HepG2 (cell line): Measurements from ENCODE around the gene BMP2K. TPM values are rescaled to one million over a fixed set of nuclear protein-coding genes. Genes with fewer than 3 reads are reported as not detected.

Experiments
- ATF7-NPFF ChIP-seq: sonication (generic); formaldehyde crosslinking; IDR thresholded peaks from 2 replicates; pipeline ENCODE4 v1.8.1; 2023; ENCODE audit warnings: mild to moderate bottlenecking, low read depth, missing genetic modification reagents, moderate library complexity
- CHD2 ChIP-seq: IDR thresholded peaks from 2 replicates; pipeline ENCODE4 v1.6.1; 2011; ENCODE audit warnings: low read depth, low read length, improper control_type of control experiment
- CSRNP2 ChIP-seq: sonication (generic); formaldehyde crosslinking; conservative IDR thresholded peaks from 2 replicates; pipeline ENCODE4 v1.8.0; 2022; ENCODE audit warnings: low read depth, missing genetic modification reagents
- EP300 ChIP-seq, 3 experiments: sonication (generic) in 1 of 3; formaldehyde crosslinking in 1 of 3; IDR thresholded peaks; 2 replicates each; pipeline versions ENCODE4 v1.5.1 to v1.6.1; 2011 to 2020; ENCODE audit warnings: low read depth in 2 of 3, low read length in 2 of 3, borderline replicate concordance in 1 of 3, improper control_type of control experiment in 1 of 3, mild to moderate bottlenecking in 1 of 3, missing genetic modification reagents in 1 of 3, moderate library complexity in 1 of 3
- KLF11 ChIP-seq: IDR thresholded peaks from 2 replicates; pipeline ENCODE4 v1.6.1; 2016; ENCODE audit warnings: missing compliant biosample characterization
- MEIS1 ChIP-seq: sonication (generic); formaldehyde crosslinking; IDR thresholded peaks from 2 replicates; pipeline ENCODE4 v1.9.0; 2021; ENCODE audit warnings: mild to moderate bottlenecking, missing genetic modification reagents, moderate library complexity, borderline replicate concordance
- MTF1 ChIP-seq: sonication (generic); formaldehyde crosslinking; IDR thresholded peaks from 2 replicates; pipeline ENCODE4 v1.5.0; 2020; ENCODE audit warnings: missing genetic modification reagents
- NFIC ChIP-seq: IDR thresholded peaks from 2 replicates; pipeline ENCODE4 v1.6.1; 2012; ENCODE audit warnings: mild to moderate bottlenecking, low read length, inconsistent platforms
- NFKBIZ ChIP-seq: IDR thresholded peaks from 2 replicates; pipeline ENCODE4 v1.6.1; 2018; ENCODE audit warnings: missing genetic modification reagents, missing compliant biosample characterization
- PBX2 ChIP-seq: IDR thresholded peaks from 2 replicates; pipeline ENCODE4 v1.6.1; 2016; ENCODE audit warnings: control low read depth
- PHF20 ChIP-seq: sonication (generic); formaldehyde crosslinking; IDR thresholded peaks from 2 replicates; pipeline ENCODE4 v1.5.0; 2020; ENCODE audit warnings: mild to moderate bottlenecking, missing genetic modification reagents
- SAP130 ChIP-seq: IDR thresholded peaks from 2 replicates; pipeline ENCODE4 v1.6.1; 2016; ENCODE audit warnings: low read depth
- SNRNP70 ChIP-seq: fragments of 200-400 bp; formaldehyde crosslinking; IDR thresholded peaks from 2 replicates; pipeline ENCODE4 v1.6.1; 2017; ENCODE audit warnings: mild to moderate bottlenecking, low read depth, low read length, moderate library complexity
- SP4 ChIP-seq: sonication (generic); formaldehyde crosslinking; IDR thresholded peaks from 2 replicates; pipeline ENCODE4 v1.8.1; 2023; ENCODE audit warnings: mild to moderate bottlenecking, missing genetic modification reagents
- ZBTB43 ChIP-seq: sonication (generic); formaldehyde crosslinking; conservative IDR thresholded peaks from 2 replicates; pipeline ENCODE4 v1.4.0; 2020; ENCODE audit warnings: missing genetic modification reagents
- ZNF281 ChIP-seq: sonication (generic); formaldehyde crosslinking; IDR thresholded peaks from 2 replicates; pipeline ENCODE4 v1.4.0; 2020; ENCODE audit warnings: missing genetic modification reagents, borderline replicate concordance
- ZNF331 ChIP-seq: sonication (generic); formaldehyde crosslinking; IDR thresholded peaks from 2 replicates; pipeline ENCODE4 v1.4.0; 2020; ENCODE audit warnings: missing genetic modification reagents
- ZNF563 ChIP-seq: sonication (generic); formaldehyde crosslinking; IDR thresholded peaks from 2 replicates; pipeline ENCODE4 v1.8.0; 2022; ENCODE audit warnings: mild to moderate bottlenecking, moderate library complexity, missing genetic modification reagents
- ZNF598 ChIP-seq: sonication (generic); formaldehyde crosslinking; IDR thresholded peaks from 2 replicates; pipeline ENCODE4 v1.5.1; 2020; ENCODE audit warnings: mild to moderate bottlenecking, missing genetic modification reagents, borderline replicate concordance
- ZNF761 ChIP-seq: sonication (generic); formaldehyde crosslinking; conservative IDR thresholded peaks from 2 replicates; pipeline ENCODE4 v1.4.0; 2020; ENCODE audit warnings: mild to moderate bottlenecking, missing genetic modification reagents
- polyA plus RNA-seq, 8 experiments: library from polyadenylated mRNA; depleted of rRNA in 3 of 8; stranded (reverse) in 7 of 8; unstranded in 1 of 8; fragments of >200 nt; fragmentation: Illumina TruSeq in 4 of 8; extraction: Trizol in 4 of 8; gene quantifications; 2 replicates each; pipeline versions ENCODE4 v1.2.1 to v1.2.3, GENCODE V29; 2011 to 2016; ENCODE audit warnings: low read depth in 4 of 8, missing spikeins in 1 of 8, mixed read lengths in 1 of 8; ENCODE audit not compliant: insufficient read depth in 1 of 8
- total RNA-seq, 5 experiments: library from RNA; depleted of rRNA; stranded (reverse); fragments of >200 nt; fragmentation: Illumina TruSeq; extraction: Trizol; gene quantifications; 2 replicates each; pipeline ENCODE4 v1.2.3, GENCODE V29; 2016; ENCODE audit warnings: low read depth in 1 of 5

Gene BMP2K
- total and polyA plus RNA-seq, 2 of the 13 experiments (the other 11 are each of a cell fraction or from before 2014, with no cell fraction given), result 8.6 to 15.2 TPM

- no peak for TF ChIP-seq CSRNP2
- TF ChIP-seq PHF20, result no peak
- TF ChIP-seq ZNF563 (CRISPR knock-in tag), result no peak
- no peak for TF ChIP-seq ZNF598 (CRISPR knock-in tag)
- no peak for TF ChIP-seq ATF7-NPFF (CRISPR knock-in tag)
- no peak for TF ChIP-seq SP4 (CRISPR knock-in tag)
- TF ChIP-seq CHD2, result no peak
- peak; percentile 65; the same call in 1 of the 2 replicates for TF ChIP-seq ZNF281 (CRISPR knock-in tag)
- TF ChIP-seq EP300 (IDR thresholded peaks at IDR 0.05; ENCODE audit: low read depth in 2 of 2, low read length in 2 of 2), result peak; percentile 62 to 74; a peak in 3 of 4 replicates
- peak; percentile 32; the same call in 1 of the 2 replicates for TF ChIP-seq EP300 (CRISPR knock-in tag; IDR thresholded peaks at IDR 0.05; ENCODE audit: borderline replicate concordance)
- TF ChIP-seq MEIS1, result no peak
- TF ChIP-seq PBX2 (CRISPR knock-in tag), result peak; percentile 77
- 0 out of 2 replicates have a peak, but pooled peaks have one; percentile 41 for TF ChIP-seq ZBTB43 (CRISPR knock-in tag)
- TF ChIP-seq SNRNP70, result no peak
- TF ChIP-seq SAP130 (CRISPR knock-in tag), result peak; percentile 66
- peak; percentile 57; the same call in 1 of the 2 replicates for TF ChIP-seq NFKBIZ (CRISPR knock-in tag)
- TF ChIP-seq NFIC, result no peak
- TF ChIP-seq ZNF761 (CRISPR knock-in tag), result no peak
- TF ChIP-seq ZNF331 (CRISPR knock-in tag), result peak; percentile 81; the same call in 1 of the 2 replicates
- TF ChIP-seq KLF11 (CRISPR knock-in tag), result no peak
- no peak for TF ChIP-seq MTF1 (CRISPR knock-in tag)
Measured at GRCh38 chr4:78862314-78862737, 86.2 kb downstream of the BMP2K start (continued).
